ENCODE data around the gene ELP2.
A peak's percentile ranks its signal among the peaks of the same experiment; 100 is the strongest.

The ELP2 gene

GRCh38 chr18:36124841-36125240 lies 4.9 kb upstream of the ELP2 start:
- DNase-seq: no peak

GRCh38 chr18:36126668-36127067 lies 3.0 kb upstream of the ELP2 start:
- DNase-seq: no peak

- peak; percentile 39 for DNase-seq
These were observed 1.7 kb upstream of the ELP2 start for GRCh38 chr18:36127836-36128529.

GRCh38 chr18:36128530-36128870 lies 1.2 kb upstream of the ELP2 start:
- DNase-seq: peak; percentile 41

- DNase-seq: peak; percentile 84
These were observed 796 bp upstream of the ELP2 start for GRCh38 chr18:36128907-36129299.

GRCh38 chr18:36130039-36130831 lies 536 bp downstream of the ELP2 start:
- DNase-seq: peak; percentile 32

- no peak for DNase-seq
These were observed 1.4 kb downstream of the ELP2 start for GRCh38 chr18:36130883-36131653.

- DNase-seq: no peak
These were observed 2.2 kb downstream of the ELP2 start for GRCh38 chr18:36131692-36132483.

- DNase-seq: no peak
These were observed 3.1 kb downstream of the ELP2 start for GRCh38 chr18:36132756-36133155.

GRCh38 chr18:36135264-36135663 lies 5.6 kb downstream of the ELP2 start:
- DNase-seq: no peak

GRCh38 chr18:36139245-36139644 lies 9.5 kb downstream of the ELP2 start:
- DNase-seq: peak; percentile 91

GRCh38 chr18:36141576-36141975 lies 11.9 kb downstream of the ELP2 start:
- no peak for DNase-seq

GRCh38 chr18:36142751-36143150 lies 13.1 kb downstream of the ELP2 start:
- DNase-seq: no peak

- no peak for DNase-seq
These were observed 13.7 kb downstream of the ELP2 start for GRCh38 chr18:36143391-36143790.

- DNase-seq: no peak
These were observed 20.0 kb downstream of the ELP2 start for GRCh38 chr18:36149514-36150289.

GRCh38 chr18:36152781-36153180 lies 23.1 kb downstream of the ELP2 start:
- no peak for DNase-seq

GRCh38 chr18:36153203-36153602 lies 23.5 kb downstream of the ELP2 start:
- no peak for DNase-seq

GRCh38 chr18:36153771-36154170 lies 24.1 kb downstream of the ELP2 start:
- DNase-seq: no peak

- no peak for DNase-seq
These were observed 26.4 kb downstream of the ELP2 start for GRCh38 chr18:36155851-36156757.

- DNase-seq: no peak
These were observed 27.7 kb downstream of the ELP2 start for GRCh38 chr18:36157441-36157840.

GRCh38 chr18:36158266-36158867 lies 28.7 kb downstream of the ELP2 start:
- DNase-seq: peak; percentile 6

All from DMS53 (cell line).